SK-N-SH treated with all-trans-retinoic acid at 6 μM for 48 hours (cell line): ENCODE measurements around the gene YIPF2.
"Not testable (repeated sequence)": the region's sequence is repeated elsewhere in the genome, so short reads cannot be mapped to it uniquely, and the experiment has no call there.

Experiments
- ATAC-seq: fragments of 200-7000 bp; cut with Tn5 transposase; 3 replicates; pipeline ENCODE4 v1.9.1; 2020; ENCODE audit warnings: mild to moderate bottlenecking, moderate library complexity
- ARNTL ChIP-seq: fragments of 450-650 bp; formaldehyde crosslinking; IDR thresholded peaks from 2 replicates; pipeline ENCODE4 v1.5.0; 2020; ENCODE audit warnings: low read depth, mild to moderate bottlenecking, moderate library complexity, borderline replicate concordance
- BACH2 ChIP-seq: fragments of 250-450 bp; sonication (Bioruptor Pico); IDR thresholded peaks from 2 replicates; pipeline ENCODE4 v1.9.0; 2021; ENCODE audit warnings: mild to moderate bottlenecking, borderline replicate concordance
- ESRRG ChIP-seq: fragments of 250-450 bp; sonication (Bioruptor Pico); IDR thresholded peaks from 2 replicates; pipeline ENCODE4 v1.6.1; 2021; ENCODE audit warnings: mild to moderate bottlenecking
- GLIS3 ChIP-seq: fragments of 250-450 bp; sonication (Bioruptor Pico); IDR thresholded peaks from 2 replicates; pipeline ENCODE4 v1.5.0; 2020; ENCODE audit warnings: mild to moderate bottlenecking, moderate library complexity
- OSR1 ChIP-seq: fragments of 250-450 bp; sonication (Bioruptor Pico); IDR thresholded peaks from 2 replicates; pipeline ENCODE4 v1.8.0; 2022; ENCODE audit warnings: moderate library complexity, mild to moderate bottlenecking, inconsistent platforms
- PPARA ChIP-seq: fragments of 250-450 bp; sonication (Bioruptor Pico); IDR thresholded peaks from 2 replicates; pipeline ENCODE4 v1.5.0; 2020; ENCODE audit warnings: mild to moderate bottlenecking, borderline replicate concordance
- RARB ChIP-seq: fragments of 250-450 bp; sonication (Bioruptor Pico); IDR thresholded peaks from 2 replicates; pipeline ENCODE4 v1.8.0; 2021; ENCODE audit warnings: mild to moderate bottlenecking, moderate library complexity
- TCF4 ChIP-seq: fragments of 250-450 bp; sonication (Bioruptor Pico); IDR thresholded peaks from 2 replicates; pipeline ENCODE4 v1.8.0; 2021; ENCODE audit warnings: mild to moderate bottlenecking, moderate library complexity, borderline replicate concordance
- TOX ChIP-seq: fragments of 250-450 bp; sonication (Bioruptor Pico); IDR thresholded peaks from 2 replicates; pipeline ENCODE4 v1.8.0; 2021; ENCODE audit warnings: mild to moderate bottlenecking, moderate library complexity, borderline replicate concordance
- ZC3H10 ChIP-seq: fragments of 250-450 bp; sonication (Bioruptor Pico); IDR thresholded peaks from 2 replicates; pipeline ENCODE4 v1.5.1; 2021; ENCODE audit warnings: mild to moderate bottlenecking, moderate library complexity
- ZFP3 ChIP-seq: fragments of 250-450 bp; sonication (Bioruptor Pico); IDR thresholded peaks from 2 replicates; pipeline ENCODE4 v1.5.0; 2020; ENCODE audit warnings: mild to moderate bottlenecking, moderate library complexity
- ZFP30 ChIP-seq: fragments of 450-650 bp; formaldehyde crosslinking; IDR thresholded peaks from 2 replicates; pipeline ENCODE4 v1.5.0; 2022; ENCODE audit warnings: mild to moderate bottlenecking, moderate library complexity
- ZNF565 ChIP-seq: fragments of 450-650 bp; formaldehyde crosslinking; conservative IDR thresholded peaks from 2 replicates; pipeline ENCODE4 v1.5.0; 2020; ENCODE audit warnings: low read depth, mild to moderate bottlenecking, moderate library complexity
- ZNF70 ChIP-seq: fragments of 450-650 bp; formaldehyde crosslinking; IDR thresholded peaks from 2 replicates; pipeline ENCODE4 v1.5.0; 2020; ENCODE audit warnings: mild to moderate bottlenecking, moderate library complexity
- ZNF8 ChIP-seq: fragments of 450-650 bp; formaldehyde crosslinking; IDR thresholded peaks from 2 replicates; pipeline ENCODE4 v1.5.0; 2020; ENCODE audit warnings: mild to moderate bottlenecking, moderate library complexity
- TF ChIP-seq, protein P1 (sequence below): fragments of 250-450 bp; sonication (Bioruptor Pico); IDR thresholded peaks from 2 replicates; pipeline ENCODE4 v1.8.0; 2021; ENCODE audit warnings: low read depth, mild to moderate bottlenecking, moderate library complexity, borderline replicate concordance
- TF ChIP-seq, protein P2 (sequence below): fragments of 250-450 bp; sonication (Bioruptor Pico); IDR thresholded peaks from 2 replicates; pipeline ENCODE4 v1.8.0; 2020; ENCODE audit warnings: mild to moderate bottlenecking, moderate library complexity, borderline replicate concordance

The YIPF2 gene

DNA sequence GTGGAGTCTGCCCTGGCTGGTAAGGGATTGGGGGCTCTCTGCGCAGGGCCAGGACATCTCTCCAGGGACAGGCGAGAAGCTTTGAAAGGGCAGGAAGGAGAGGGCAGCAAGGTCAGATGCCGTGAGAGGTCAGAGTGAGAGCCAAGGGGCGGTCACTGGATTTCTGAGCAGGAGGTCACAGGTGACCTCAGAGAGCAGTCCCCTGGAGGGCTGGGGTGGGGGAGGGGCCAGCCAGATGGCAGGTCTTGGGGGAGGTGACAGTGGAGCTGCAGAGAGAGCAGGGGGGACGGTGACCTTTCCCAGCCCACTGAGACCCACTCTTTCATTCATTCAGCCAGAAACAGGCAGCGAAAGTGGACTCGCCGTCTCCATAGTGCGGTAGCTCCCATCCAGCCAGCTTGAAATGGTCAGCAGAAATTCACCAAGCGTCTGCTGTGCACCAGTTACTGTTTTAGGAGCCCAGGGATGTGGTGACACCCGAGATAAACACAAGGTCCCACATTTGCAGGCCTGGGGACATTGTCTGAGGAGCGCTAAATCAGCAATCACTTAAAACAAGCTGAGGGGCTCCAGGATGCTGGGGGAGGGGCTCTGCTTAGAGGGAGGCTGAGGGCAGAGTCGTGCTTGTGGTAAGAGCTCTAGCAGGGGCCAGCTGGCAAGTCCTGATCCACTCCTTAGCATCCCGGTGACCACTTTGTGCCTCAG is 46.9 kb downstream of the YIPF2 start:
- no peak for TF ChIP-seq ZNF70 (CRISPR knock-in tag)
- no peak for TF ChIP-seq PPARA (CRISPR knock-in tag)
- no peak for TF ChIP-seq ARNTL (CRISPR knock-in tag)
- TF ChIP-seq TOX (CRISPR knock-in tag) = no peak
- TF ChIP-seq TCF4 (CRISPR knock-in tag) = no peak
- TF ChIP-seq, protein P1, sequence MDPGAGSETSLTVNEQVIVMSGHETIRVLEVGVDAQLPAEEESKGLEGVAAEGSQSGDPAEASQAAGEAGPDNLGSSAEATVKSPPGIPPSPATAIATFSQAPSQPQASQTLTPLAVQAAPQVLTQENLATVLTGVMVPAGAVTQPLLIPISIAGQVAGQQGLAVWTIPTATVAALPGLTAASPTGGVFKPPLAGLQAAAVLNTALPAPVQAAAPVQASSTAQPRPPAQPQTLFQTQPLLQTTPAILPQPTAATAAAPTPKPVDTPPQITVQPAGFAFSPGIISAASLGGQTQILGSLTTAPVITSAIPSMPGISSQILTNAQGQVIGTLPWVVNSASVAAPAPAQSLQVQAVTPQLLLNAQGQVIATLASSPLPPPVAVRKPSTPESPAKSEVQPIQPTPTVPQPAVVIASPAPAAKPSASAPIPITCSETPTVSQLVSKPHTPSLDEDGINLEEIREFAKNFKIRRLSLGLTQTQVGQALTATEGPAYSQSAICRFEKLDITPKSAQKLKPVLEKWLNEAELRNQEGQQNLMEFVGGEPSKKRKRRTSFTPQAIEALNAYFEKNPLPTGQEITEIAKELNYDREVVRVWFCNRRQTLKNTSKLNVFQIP (CRISPR knock-in tag) = no peak
- no peak for TF ChIP-seq OSR1 (CRISPR knock-in tag)
- TF ChIP-seq, protein P2, sequence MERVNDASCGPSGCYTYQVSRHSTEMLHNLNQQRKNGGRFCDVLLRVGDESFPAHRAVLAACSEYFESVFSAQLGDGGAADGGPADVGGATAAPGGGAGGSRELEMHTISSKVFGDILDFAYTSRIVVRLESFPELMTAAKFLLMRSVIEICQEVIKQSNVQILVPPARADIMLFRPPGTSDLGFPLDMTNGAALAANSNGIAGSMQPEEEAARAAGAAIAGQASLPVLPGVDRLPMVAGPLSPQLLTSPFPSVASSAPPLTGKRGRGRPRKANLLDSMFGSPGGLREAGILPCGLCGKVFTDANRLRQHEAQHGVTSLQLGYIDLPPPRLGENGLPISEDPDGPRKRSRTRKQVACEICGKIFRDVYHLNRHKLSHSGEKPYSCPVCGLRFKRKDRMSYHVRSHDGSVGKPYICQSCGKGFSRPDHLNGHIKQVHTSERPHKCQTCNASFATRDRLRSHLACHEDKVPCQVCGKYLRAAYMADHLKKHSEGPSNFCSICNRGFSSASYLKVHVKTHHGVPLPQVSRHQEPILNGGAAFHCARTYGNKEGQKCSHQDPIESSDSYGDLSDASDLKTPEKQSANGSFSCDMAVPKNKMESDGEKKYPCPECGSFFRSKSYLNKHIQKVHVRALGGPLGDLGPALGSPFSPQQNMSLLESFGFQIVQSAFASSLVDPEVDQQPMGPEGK (CRISPR knock-in tag) = no peak
- TF ChIP-seq ZFP3 (CRISPR knock-in tag) = no peak
- TF ChIP-seq ZNF8 = no peak
- ATAC-seq = no peak

DNA sequence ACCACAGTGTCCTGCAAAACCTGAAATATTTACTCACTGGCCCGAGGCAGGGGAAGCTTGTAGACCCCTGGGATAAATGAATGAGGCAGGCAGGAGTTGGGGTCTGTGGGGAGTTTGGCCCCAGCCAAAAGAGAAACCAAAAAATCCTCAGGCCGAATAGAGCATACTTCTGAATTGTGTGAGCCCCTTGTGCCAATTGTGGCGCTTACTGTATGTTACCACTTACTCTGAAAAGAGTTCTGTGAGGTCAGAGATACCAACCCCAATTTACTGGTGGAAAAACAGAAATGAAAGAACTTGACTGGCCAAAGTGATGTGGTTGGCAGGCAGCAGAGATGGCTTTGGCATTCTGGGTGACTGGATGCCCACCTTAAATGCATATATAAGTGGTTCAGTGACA is 50.2 kb downstream of the YIPF2 start:
- TF ChIP-seq, protein P1 (CRISPR knock-in tag) = no peak
- TF ChIP-seq ZC3H10 (CRISPR knock-in tag) (no peak), OSR1 (CRISPR knock-in tag) (no peak), BACH2 (CRISPR knock-in tag) (no peak), TCF4 (CRISPR knock-in tag) (no peak)
- no peak for ATAC-seq

DNA sequence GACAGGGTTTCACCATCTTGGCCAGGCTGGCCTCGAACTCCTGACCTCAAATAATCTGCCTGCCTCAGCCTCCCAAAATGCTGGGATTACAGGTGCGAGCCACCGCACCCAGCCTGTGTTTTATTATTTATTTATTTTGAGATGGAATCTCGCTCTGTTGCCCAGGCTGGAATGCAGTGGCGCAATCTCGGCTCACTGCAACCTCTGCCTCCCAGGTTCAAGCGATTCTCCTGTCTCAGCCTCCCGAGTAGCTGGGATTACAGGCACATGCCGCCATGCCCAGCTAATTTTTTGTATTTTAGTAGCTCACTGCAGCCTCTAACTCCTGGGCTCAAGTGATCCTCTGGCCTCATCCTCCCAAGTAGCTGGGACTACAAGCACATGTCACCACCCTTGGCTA is 50.8 kb downstream of the YIPF2 start:
- not testable (repeated sequence) for ATAC-seq

DNA sequence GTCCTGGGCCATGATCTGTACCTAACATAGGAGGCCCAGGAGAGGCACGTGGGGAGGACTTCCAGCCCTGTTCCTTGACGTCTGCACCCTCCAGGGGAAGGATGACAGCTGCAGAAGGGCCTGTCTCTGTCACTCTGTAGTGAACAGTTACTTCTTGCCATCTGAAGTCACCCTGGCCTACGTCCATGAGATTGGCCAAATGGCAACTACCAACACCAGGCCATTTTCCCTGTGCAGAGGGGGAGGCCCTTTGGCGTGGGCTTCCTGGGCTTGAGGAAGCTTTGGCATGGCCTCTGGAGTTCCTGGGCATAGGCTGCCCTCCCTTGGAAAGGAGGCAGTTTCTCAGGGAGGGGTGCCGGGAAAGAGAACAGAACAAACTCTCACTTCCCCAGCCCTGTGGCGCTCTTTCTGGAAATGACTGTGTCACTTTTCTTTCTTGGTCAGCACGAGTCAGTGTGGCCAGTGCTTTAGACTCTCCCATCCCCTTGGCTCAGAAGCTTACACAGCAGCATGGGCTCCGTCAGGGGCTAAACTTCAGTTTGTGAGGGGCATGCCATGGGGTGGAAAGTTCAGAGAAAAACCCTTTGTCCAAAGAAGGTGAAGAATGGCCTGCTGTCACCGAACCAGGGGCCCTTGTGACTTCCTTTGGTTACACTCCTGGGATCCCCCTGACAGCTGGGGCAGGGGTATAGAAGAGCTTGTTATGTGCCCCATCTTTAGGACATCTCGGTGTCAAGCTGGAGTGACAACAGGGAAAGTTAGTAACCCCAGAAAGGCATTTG is 51.8 kb downstream of the YIPF2 start:
- ATAC-seq = no peak

More for the DNA sequence above, 51.8 kb downstream of the YIPF2 start:
- no peak for TF ChIP-seq ZC3H10 (CRISPR knock-in tag)
- TF ChIP-seq ZNF70 (CRISPR knock-in tag) = no peak
- TF ChIP-seq TCF4 (CRISPR knock-in tag) = no peak
- TF ChIP-seq ZNF565 (CRISPR knock-in tag) = no peak
- TF ChIP-seq GLIS3 (CRISPR knock-in tag) = no peak
- TF ChIP-seq, protein P2 (CRISPR knock-in tag) = no peak
- TF ChIP-seq, protein P1 (CRISPR knock-in tag) = no peak
- TF ChIP-seq PPARA (CRISPR knock-in tag) = no peak
- no peak for TF ChIP-seq ESRRG (CRISPR knock-in tag)
- no peak for TF ChIP-seq ZFP30
- no peak for TF ChIP-seq BACH2 (CRISPR knock-in tag)
- TF ChIP-seq RARB (CRISPR knock-in tag) = no peak
